GM12892 (cell line): ENCODE measurements around the gene LASP1.

Experiments used
- POLR2A ChIP-seq: IDR thresholded peaks from 2 replicates; pipeline ENCODE4 v1.6.1; 2011; ENCODE audit warnings: low read depth, low read length, control low read depth
- POLR2AphosphoS5 ChIP-seq: IDR thresholded peaks from 2 replicates; pipeline ENCODE4 v1.6.1; 2011; ENCODE audit warnings: low read depth, low read length, control low read depth
- TAF1 ChIP-seq: IDR thresholded peaks from 2 replicates; pipeline ENCODE4 v1.6.1; 2011; ENCODE audit warnings: low read depth, mild to moderate bottlenecking, control low read depth, low read length, borderline replicate concordance

DNA sequence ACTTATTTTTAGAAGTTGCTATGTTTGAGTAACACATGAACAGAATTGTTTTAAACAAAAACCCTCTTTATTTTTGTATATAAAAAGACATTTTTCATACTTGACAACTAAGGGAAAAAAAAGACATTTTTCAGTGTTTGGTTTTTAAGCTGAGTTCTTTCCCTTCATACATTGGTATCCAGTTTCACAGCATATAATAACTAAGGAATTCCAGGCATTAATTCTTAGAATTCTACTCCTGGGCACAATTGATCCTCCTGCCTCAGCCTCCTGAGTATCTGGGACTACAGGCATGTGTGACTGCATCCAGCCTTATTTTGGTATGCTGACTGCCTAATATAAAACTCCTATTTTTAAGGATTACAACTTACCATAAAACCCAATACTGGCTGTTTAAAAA lies 88.9 kb downstream of the LASP1 start:
- no peak for TF ChIP-seq POLR2AphosphoS5
- no peak for TF ChIP-seq TAF1
- TF ChIP-seq POLR2A, result no peak
